Uterus (tissue), 4 donors: ENCODE measurements around the gene PRSS33. TPM values are rescaled to one million over a fixed set of nuclear protein-coding genes. Genes with fewer than 3 reads are reported as not detected.

ENCODE experiments used
- DNase-seq, 2 donors: peaks; one replicate each; pipeline ENCODE4 v3.0.0-alpha.2; 2019 to 2020
- H3K27ac ChIP-seq, 2 donors: fragments of 200-600 bp; sonication (generic); 1 replicate in 1 of 2; 2 replicates in 1 of 2; pipeline ENCODE4 v1.5.1; 2016 to 2018
- H3K27me3 ChIP-seq, 2 donors: fragments of 200-600 bp; sonication (generic); one replicate each; pipeline ENCODE4 v1.5.1; 2018 to 2019; ENCODE audit warnings: control low read depth in 1 of 2
- H3K36me3 ChIP-seq, 2 donors: fragments of 200-600 bp; sonication (generic); one replicate each; pipeline ENCODE4 v1.5.1; 2019; ENCODE audit warnings: control low read depth in 1 of 2
- H3K4me1 ChIP-seq, 2 donors: fragments of 200-600 bp; sonication (generic); one replicate each; pipeline ENCODE4 v1.5.1; 2018 to 2019; ENCODE audit warnings: control low read depth in 1 of 2
- H3K4me3 ChIP-seq, 2 donors: fragments of 200-600 bp; sonication (generic); 1 replicate in 1 of 2; 2 replicates in 1 of 2; pipeline ENCODE4 v1.5.1; 2018 to 2019; ENCODE audit warnings: mild to moderate bottlenecking in 1 of 2
- H3K9me3 ChIP-seq, 2 donors: fragments of 200-600 bp; sonication (generic); one replicate each; pipeline ENCODE4 v1.5.1; 2019; ENCODE audit warnings: control low read depth in 1 of 2
- POLR2A ChIP-seq, 2 donors: fragments of 450-650 bp; IDR thresholded peaks; one replicate each; pipeline ENCODE4 v1.6.1; 2016; ENCODE audit warnings: antibody characterized with exemption in 2 of 2, mild to moderate bottlenecking in 1 of 2, moderate library complexity in 1 of 2
- intact Hi-C: fragments of 100-400 bp; cut with DNase I; formaldehyde crosslinking; loops from one replicate; pipeline ENCODE4 v1.15.1; 2023; ENCODE audit warnings: low total_unique reads
- total RNA-seq, 4 donors: library from RNA; depleted of rRNA in 3 of 4; stranded (reverse); fragments of >200 nt in 3 of 4; gene quantifications; one replicate each; pipeline versions ENCODE4 v1.1.0 to v1.2.4, GENCODE V29; 2014 to 2023
- TF ChIP-seq, protein P1 (sequence below), 4 experiments: fragments of 200-600 bp in 2 of 4; fragments of 450-650 bp in 2 of 4; sonication (generic) in 2 of 4; IDR thresholded peaks; one replicate each; pipeline ENCODE4 v1.5.1; 2016 to 2019; ENCODE audit warnings: antibody characterized with exemption in 4 of 4, mild to moderate bottlenecking in 2 of 4, moderate library complexity in 1 of 4
- donor health status: DM: yes; HTN: yes; CAD: no.

Gene PRSS33
- total RNA-seq, 4 donors from 2014 or later: 0.21 TPM; not detected in 3

DNA sequence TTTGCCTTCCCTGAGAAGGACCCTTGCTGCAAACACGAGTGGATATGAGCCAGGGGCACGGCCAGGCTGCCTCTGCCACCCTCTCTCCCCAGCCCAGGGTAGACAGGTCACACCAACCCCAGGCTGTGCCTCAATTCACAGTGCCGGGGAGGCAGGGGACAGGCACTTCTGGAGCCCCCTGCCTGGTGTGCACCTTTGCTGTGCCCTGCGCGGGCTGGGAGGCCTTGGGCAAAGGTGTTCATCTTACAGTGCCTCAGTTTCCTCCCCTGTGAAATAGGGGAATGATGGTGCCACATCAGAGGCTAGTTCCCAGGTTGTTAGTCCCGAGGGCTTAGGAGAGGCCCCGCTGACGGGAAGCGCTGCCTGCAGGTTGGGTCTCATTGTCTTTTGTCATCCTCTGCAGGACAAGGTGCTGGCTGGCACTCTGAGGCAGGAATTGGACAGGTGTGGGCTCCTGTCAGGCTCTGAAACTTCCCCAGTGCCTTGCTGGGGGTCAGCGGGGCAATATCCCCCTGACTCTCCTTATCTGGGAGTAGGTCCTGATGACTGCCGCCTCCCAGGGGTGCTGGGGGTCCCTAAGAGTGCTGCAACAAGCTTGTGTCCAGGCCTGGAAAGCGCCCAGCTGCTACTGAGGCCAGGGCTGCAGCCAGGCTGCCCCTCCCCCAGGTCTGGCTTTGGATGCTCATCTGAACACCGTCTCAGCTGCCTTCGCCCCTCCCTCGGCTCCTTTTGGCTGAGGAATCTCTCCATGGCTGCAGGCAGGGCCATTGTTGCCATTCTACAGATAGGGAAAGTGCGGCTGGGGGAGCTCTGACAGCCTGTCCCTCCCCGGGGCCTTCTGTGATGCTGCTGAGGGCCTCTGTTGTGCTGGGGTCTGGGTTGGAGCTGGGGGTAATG is 32.8 kb upstream of the PRSS33 start:
- H3K4me3 ChIP-seq: no peak overlapping the region
- no peak for DNase-seq
- TF ChIP-seq POLR2A (IDR thresholded peaks at IDR 0.05): no peak
- TF ChIP-seq, protein P1, sequence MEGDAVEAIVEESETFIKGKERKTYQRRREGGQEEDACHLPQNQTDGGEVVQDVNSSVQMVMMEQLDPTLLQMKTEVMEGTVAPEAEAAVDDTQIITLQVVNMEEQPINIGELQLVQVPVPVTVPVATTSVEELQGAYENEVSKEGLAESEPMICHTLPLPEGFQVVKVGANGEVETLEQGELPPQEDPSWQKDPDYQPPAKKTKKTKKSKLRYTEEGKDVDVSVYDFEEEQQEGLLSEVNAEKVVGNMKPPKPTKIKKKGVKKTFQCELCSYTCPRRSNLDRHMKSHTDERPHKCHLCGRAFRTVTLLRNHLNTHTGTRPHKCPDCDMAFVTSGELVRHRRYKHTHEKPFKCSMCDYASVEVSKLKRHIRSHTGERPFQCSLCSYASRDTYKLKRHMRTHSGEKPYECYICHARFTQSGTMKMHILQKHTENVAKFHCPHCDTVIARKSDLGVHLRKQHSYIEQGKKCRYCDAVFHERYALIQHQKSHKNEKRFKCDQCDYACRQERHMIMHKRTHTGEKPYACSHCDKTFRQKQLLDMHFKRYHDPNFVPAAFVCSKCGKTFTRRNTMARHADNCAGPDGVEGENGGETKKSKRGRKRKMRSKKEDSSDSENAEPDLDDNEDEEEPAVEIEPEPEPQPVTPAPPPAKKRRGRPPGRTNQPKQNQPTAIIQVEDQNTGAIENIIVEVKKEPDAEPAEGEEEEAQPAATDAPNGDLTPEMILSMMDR (IDR thresholded peaks at IDR 0.05): no peak
- intact Hi-C loops: no loop called here
- H3K27me3 ChIP-seq: no peaks in the 10 kb centered on the region
- H3K9me3 ChIP-seq: no peaks in the 10 kb centered on the region
- no peak overlapping the region for H3K27ac ChIP-seq
- H3K36me3 ChIP-seq: no peaks in the 10 kb centered on the region
- H3K4me1 ChIP-seq: no peaks in the 10 kb centered on the region

DNA sequence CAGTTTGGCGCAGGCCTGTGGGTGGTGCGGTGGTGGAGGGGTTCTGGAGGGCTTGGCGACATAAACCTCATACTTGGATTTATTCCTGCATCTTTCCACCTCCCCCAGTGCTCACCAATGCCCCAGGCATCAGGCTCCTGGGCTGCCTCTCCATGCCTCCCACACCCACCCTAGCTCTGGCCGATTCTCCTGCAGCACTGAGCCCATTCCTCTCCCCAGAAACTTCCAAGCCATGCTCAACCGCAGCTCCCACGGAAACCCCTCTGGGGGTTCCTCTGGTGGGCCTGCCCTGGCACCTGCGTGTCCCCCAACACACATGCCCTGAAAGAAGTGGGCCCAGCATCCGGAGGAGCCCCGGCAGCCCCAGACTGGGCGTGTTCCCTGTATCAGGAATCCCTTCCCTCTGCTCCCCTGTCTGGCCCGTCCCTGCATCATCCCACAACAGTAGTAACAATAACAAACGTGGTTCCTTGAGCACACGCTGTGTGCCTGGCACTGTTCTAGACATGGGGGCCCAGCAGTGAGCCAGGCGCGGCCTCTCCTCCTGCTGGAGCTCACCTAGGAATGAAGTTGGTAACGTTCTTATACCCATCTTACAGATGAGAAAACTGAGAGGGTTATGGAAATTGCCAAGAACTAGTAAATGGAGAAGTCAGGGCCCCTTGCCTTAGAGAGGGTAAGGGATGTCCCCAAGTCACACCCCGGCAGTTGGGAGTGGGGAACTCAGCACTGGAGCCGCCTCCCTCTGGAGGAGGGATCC is 32.0 kb upstream of the PRSS33 start:
- no peaks in the 10 kb centered on the region for H3K27me3 ChIP-seq
- H3K27ac ChIP-seq: no peak overlapping the region
- no peak for DNase-seq
- H3K4me1 ChIP-seq: no peaks in the 10 kb centered on the region
- H3K9me3 ChIP-seq: no peaks in the 10 kb centered on the region
- no peaks in the 10 kb centered on the region for H3K36me3 ChIP-seq
- intact Hi-C loops: no loop called here
- TF ChIP-seq, protein P1 (IDR thresholded peaks at IDR 0.05): no peak
- no peak for TF ChIP-seq POLR2A (IDR thresholded peaks at IDR 0.05)
- no peak overlapping the region for H3K4me3 ChIP-seq

DNA sequence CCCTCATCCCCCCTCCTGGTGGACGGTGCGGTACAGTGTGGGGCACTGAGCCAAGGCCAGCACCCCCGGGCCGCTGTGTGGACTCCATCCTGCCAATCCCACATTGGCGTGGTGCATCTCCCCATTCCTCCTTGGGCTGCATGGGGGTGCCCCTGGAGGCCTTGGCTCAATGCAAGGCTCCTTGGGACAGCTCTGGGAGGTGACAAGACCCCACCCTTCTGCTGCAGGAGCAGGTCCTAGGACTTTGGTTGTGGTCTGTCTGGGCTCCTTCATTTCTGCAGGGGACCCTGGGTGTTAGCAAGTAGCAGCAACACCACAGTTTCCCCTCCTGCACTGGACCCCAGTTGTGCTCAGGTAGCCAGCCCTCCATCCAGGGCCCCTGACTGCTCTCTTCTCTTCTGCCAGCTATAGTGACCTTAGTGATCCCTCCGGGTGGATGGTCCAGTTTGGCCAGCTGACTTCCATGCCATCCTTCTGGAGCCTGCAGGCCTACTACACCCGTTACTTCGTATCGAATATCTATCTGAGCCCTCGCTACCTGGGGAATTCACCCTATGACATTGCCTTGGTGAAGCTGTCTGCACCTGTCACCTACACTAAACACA is 31.0 kb upstream of the PRSS33 start:
- no peak for DNase-seq
- H3K4me3 ChIP-seq: no peak overlapping the region
- H3K27me3 ChIP-seq: no peaks in the 10 kb centered on the region
- H3K9me3 ChIP-seq: no peaks in the 10 kb centered on the region
- TF ChIP-seq, protein P1 (IDR thresholded peaks at IDR 0.05): no peak
- TF ChIP-seq POLR2A (IDR thresholded peaks at IDR 0.05): no peak
- H3K4me1 ChIP-seq: no peaks in the 10 kb centered on the region
- H3K36me3 ChIP-seq: no peaks in the 10 kb centered on the region
- intact Hi-C loops: no loop called here
- H3K27ac ChIP-seq: no peak overlapping the region

DNA sequence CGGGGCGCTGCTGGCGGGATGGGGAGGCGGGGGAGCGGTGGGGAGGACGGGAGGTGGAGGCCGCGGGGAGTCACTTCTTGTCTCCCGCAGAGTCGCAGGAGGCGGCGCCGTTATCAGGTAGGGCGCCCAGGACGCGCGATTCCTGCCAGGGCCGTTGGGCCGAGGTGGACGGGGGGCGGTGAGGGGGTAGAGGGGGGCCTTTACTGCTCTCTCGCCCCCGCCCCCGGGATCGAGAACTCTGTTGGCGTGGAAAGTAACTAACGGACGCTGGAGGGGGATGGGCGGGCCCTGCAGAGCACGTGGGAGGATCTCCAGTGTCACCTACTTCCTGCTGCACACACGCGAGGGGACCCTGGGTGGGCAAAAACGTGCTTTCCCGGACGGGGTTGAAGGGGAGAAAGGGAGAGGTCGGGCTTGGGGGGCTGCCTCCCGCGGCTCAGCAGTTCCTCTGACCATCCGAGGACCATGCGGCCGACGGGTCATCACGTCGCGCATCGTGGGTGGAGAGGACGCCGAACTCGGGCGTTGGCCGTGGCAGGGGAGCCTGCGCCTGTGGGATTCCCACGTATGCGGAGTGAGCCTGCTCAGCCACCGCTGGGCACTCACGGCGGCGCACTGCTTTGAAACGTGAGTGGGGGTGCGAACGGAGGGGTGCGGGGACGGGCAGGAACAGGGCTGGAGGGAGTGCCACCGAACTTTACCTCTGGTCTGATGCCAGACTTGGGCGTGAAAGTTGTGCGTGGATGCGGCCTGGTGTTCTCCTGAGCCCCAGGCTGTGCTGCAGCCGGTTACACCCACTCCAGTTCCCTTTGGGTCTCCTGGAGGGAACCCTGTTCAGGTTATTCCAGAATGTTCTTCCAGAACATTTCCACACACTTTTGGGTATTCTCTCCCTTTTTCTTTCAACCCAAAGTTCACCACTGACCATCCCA is 30.2 kb upstream of the PRSS33 start:
- Histone ChIP-seq H3K4me3 (no peak overlapping the region), H3K27ac (no peak overlapping the region), H3K27me3 (no peaks in the 10 kb centered on the region), H3K36me3 (no peaks in the 10 kb centered on the region), H3K9me3 (no peaks in the 10 kb centered on the region), H3K4me1 (no peaks in the 10 kb centered on the region)
- TF ChIP-seq POLR2A (IDR thresholded peaks at IDR 0.05): no peak
- TF ChIP-seq, protein P1 (IDR thresholded peaks at IDR 0.05): no peak
- intact Hi-C loops: no loop called here
- no peak for DNase-seq
